Measurements from ENCODE around the gene TRDN.

The TRDN gene

GRCh38 chr6:123203928-123204327 lies 432.8 kb downstream of the TRDN start:
- Histone ChIP-seq H3K36me3 (ENCODE audit: insufficient read depth, low read length) (no peaks in the 10 kb centered on the region), H3K4me3 (ENCODE audit: low read depth, low read length) (no peak overlapping the region), H3K4me1 (ENCODE audit: control insufficient read depth, insufficient read depth, low read length, unreplicated experiment) (no peaks in the 10 kb centered on the region), H3K27ac (ENCODE audit: low read depth, low read length) (no peak overlapping the region), H3K79me2 (ENCODE audit: control insufficient read depth, insufficient read depth, low read length, unreplicated experiment) (no peaks in the 10 kb centered on the region), H3K27me3 (ENCODE audit: insufficient read depth, low read length) (no peaks in the 10 kb centered on the region), H2AFZ (ENCODE audit: low read length, unreplicated experiment) (no peak overlapping the region)

- H3K27me3 ChIP-seq (ENCODE audit: insufficient read depth, low read length) = no peaks in the 10 kb centered on the region; the same call in 1 of the 2 replicates
- H3K4me3 ChIP-seq (ENCODE audit: low read depth, low read length) = no peak overlapping the region
- no peak overlapping the region for H2AFZ ChIP-seq (ENCODE audit: low read length, unreplicated experiment)
- no peaks in the 10 kb centered on the region for H3K79me2 ChIP-seq (ENCODE audit: control insufficient read depth, insufficient read depth, low read length, unreplicated experiment)
- H3K27ac ChIP-seq (ENCODE audit: low read depth, low read length) = no peak overlapping the region
- H3K36me3 ChIP-seq (ENCODE audit: insufficient read depth, low read length) = no peaks in the 10 kb centered on the region
- H3K4me1 ChIP-seq (ENCODE audit: control insufficient read depth, insufficient read depth, low read length, unreplicated experiment) = no peaks in the 10 kb centered on the region
Measured at GRCh38 chr6:123201869-123202372, 434.8 kb downstream of the TRDN start.

- no peak overlapping the region for H2AFZ ChIP-seq (ENCODE audit: low read length, unreplicated experiment)
- no peak overlapping the region for H3K4me3 ChIP-seq (ENCODE audit: low read depth, low read length)
- H3K27me3 ChIP-seq (ENCODE audit: insufficient read depth, low read length) = no peaks in the 10 kb centered on the region; the same call in 1 of the 2 replicates
- H3K27ac ChIP-seq (ENCODE audit: low read depth, low read length) = no peak overlapping the region
- H3K4me1 ChIP-seq (ENCODE audit: control insufficient read depth, insufficient read depth, low read length, unreplicated experiment) = no peaks in the 10 kb centered on the region
- no peaks in the 10 kb centered on the region for H3K79me2 ChIP-seq (ENCODE audit: control insufficient read depth, insufficient read depth, low read length, unreplicated experiment)
- H3K36me3 ChIP-seq (ENCODE audit: insufficient read depth, low read length) = no peaks in the 10 kb centered on the region
Measured at GRCh38 chr6:123193298-123193697, 443.5 kb downstream of the TRDN start.

- Histone ChIP-seq H3K36me3 (ENCODE audit: insufficient read depth, low read length) (no peaks in the 10 kb centered on the region), H3K4me1 (ENCODE audit: control insufficient read depth, insufficient read depth, low read length, unreplicated experiment) (no peaks in the 10 kb centered on the region), H3K4me3 (ENCODE audit: low read depth, low read length) (no peak overlapping the region), H3K27ac (ENCODE audit: low read depth, low read length) (no peak overlapping the region), H2AFZ (ENCODE audit: low read length, unreplicated experiment) (no peak overlapping the region), H3K27me3 (ENCODE audit: insufficient read depth, low read length) (no peaks in the 10 kb centered on the region), H3K79me2 (ENCODE audit: control insufficient read depth, insufficient read depth, low read length, unreplicated experiment) (no peaks in the 10 kb centered on the region)
Measured at GRCh38 chr6:123189816-123190215, 446.9 kb downstream of the TRDN start.

GRCh38 chr6:123182998-123183397 lies 453.8 kb downstream of the TRDN start:
- H3K4me3 ChIP-seq (ENCODE audit: low read depth, low read length) = no peak overlapping the region
- H3K36me3 ChIP-seq (ENCODE audit: insufficient read depth, low read length) = no peaks in the 10 kb centered on the region

GRCh38 chr6:123176706-123177105 lies 460.0 kb downstream of the TRDN start:
- H3K27ac ChIP-seq (ENCODE audit: low read depth, low read length) = no peak overlapping the region

More at GRCh38 chr6:123182998-123183397, 453.8 kb downstream of the TRDN start:
- Histone ChIP-seq H3K27me3 (ENCODE audit: insufficient read depth, low read length) (no peaks in the 10 kb centered on the region), H3K27ac (ENCODE audit: low read depth, low read length) (no peak overlapping the region), H3K79me2 (ENCODE audit: control insufficient read depth, insufficient read depth, low read length, unreplicated experiment) (no peaks in the 10 kb centered on the region), H2AFZ (ENCODE audit: low read length, unreplicated experiment) (no peak overlapping the region), H3K4me1 (ENCODE audit: control insufficient read depth, insufficient read depth, low read length, unreplicated experiment) (no peaks in the 10 kb centered on the region)

GRCh38 chr6:123171341-123172115 lies 465.2 kb downstream of the TRDN start:
- Histone ChIP-seq H3K27me3 (ENCODE audit: insufficient read depth, low read length) (no peaks in the 10 kb centered on the region), H2AFZ (ENCODE audit: low read length, unreplicated experiment) (no peak overlapping the region), H3K4me1 (ENCODE audit: control insufficient read depth, insufficient read depth, low read length, unreplicated experiment) (no peaks in the 10 kb centered on the region), H3K79me2 (ENCODE audit: control insufficient read depth, insufficient read depth, low read length, unreplicated experiment) (no peaks in the 10 kb centered on the region), H3K4me3 (ENCODE audit: low read depth, low read length) (no peak overlapping the region), H3K36me3 (ENCODE audit: insufficient read depth, low read length) (no peaks in the 10 kb centered on the region), H3K27ac (ENCODE audit: low read depth, low read length) (no peak overlapping the region)

More at GRCh38 chr6:123176706-123177105, 460.0 kb downstream of the TRDN start:
- no peaks in the 10 kb centered on the region for H3K4me1 ChIP-seq (ENCODE audit: control insufficient read depth, insufficient read depth, low read length, unreplicated experiment)
- no peaks in the 10 kb centered on the region for H3K36me3 ChIP-seq (ENCODE audit: insufficient read depth, low read length)
- H3K4me3 ChIP-seq (ENCODE audit: low read depth, low read length) = no peak overlapping the region
- H2AFZ ChIP-seq (ENCODE audit: low read length, unreplicated experiment) = no peak overlapping the region
- H3K79me2 ChIP-seq (ENCODE audit: control insufficient read depth, insufficient read depth, low read length, unreplicated experiment) = no peaks in the 10 kb centered on the region
- H3K27me3 ChIP-seq (ENCODE audit: insufficient read depth, low read length) = no peaks in the 10 kb centered on the region

- no peaks in the 10 kb centered on the region for H3K79me2 ChIP-seq (ENCODE audit: control insufficient read depth, insufficient read depth, low read length, unreplicated experiment)
- no peaks in the 10 kb centered on the region for H3K27me3 ChIP-seq (ENCODE audit: insufficient read depth, low read length)
- no peak overlapping the region for H2AFZ ChIP-seq (ENCODE audit: low read length, unreplicated experiment)
- H3K4me1 ChIP-seq (ENCODE audit: control insufficient read depth, insufficient read depth, low read length, unreplicated experiment) = no peaks in the 10 kb centered on the region
- H3K4me3 ChIP-seq (ENCODE audit: low read depth, low read length) = no peak overlapping the region
- no peaks in the 10 kb centered on the region for H3K36me3 ChIP-seq (ENCODE audit: insufficient read depth, low read length)
- H3K27ac ChIP-seq (ENCODE audit: low read depth, low read length) = no peak overlapping the region
Measured at GRCh38 chr6:123169774-123170095, 467.0 kb downstream of the TRDN start.

- Histone ChIP-seq H3K79me2 (ENCODE audit: control insufficient read depth, insufficient read depth, low read length, unreplicated experiment) (no peaks in the 10 kb centered on the region), H3K36me3 (ENCODE audit: insufficient read depth, low read length) (no peaks in the 10 kb centered on the region), H2AFZ (ENCODE audit: low read length, unreplicated experiment) (no peak overlapping the region), H3K27ac (ENCODE audit: low read depth, low read length) (no peak overlapping the region), H3K4me1 (ENCODE audit: control insufficient read depth, insufficient read depth, low read length, unreplicated experiment) (no peaks in the 10 kb centered on the region), H3K27me3 (ENCODE audit: insufficient read depth, low read length) (no peaks in the 10 kb centered on the region), H3K4me3 (ENCODE audit: low read depth, low read length) (no peak overlapping the region)
Measured at GRCh38 chr6:123168892-123169773, 467.6 kb downstream of the TRDN start.

- Histone ChIP-seq H2AFZ (ENCODE audit: low read length, unreplicated experiment) (no peak overlapping the region), H3K27me3 (ENCODE audit: insufficient read depth, low read length) (no peaks in the 10 kb centered on the region), H3K79me2 (ENCODE audit: control insufficient read depth, insufficient read depth, low read length, unreplicated experiment) (no peaks in the 10 kb centered on the region)
Measured at GRCh38 chr6:123168466-123168865, 468.3 kb downstream of the TRDN start.

More at GRCh38 chr6:123168466-123168865, 468.3 kb downstream of the TRDN start:
- H3K36me3 ChIP-seq (ENCODE audit: insufficient read depth, low read length) = no peaks in the 10 kb centered on the region
- H3K27ac ChIP-seq (ENCODE audit: low read depth, low read length) = no peak overlapping the region
- H3K4me1 ChIP-seq (ENCODE audit: control insufficient read depth, insufficient read depth, low read length, unreplicated experiment) = no peaks in the 10 kb centered on the region
- no peak overlapping the region for H3K4me3 ChIP-seq (ENCODE audit: low read depth, low read length)

Data from ACC112 (cell line).